H1 (cell line): Measurements from ENCODE around the gene PODN. TPM values are rescaled to one million over a fixed set of nuclear protein-coding genes. Genes with fewer than 3 reads are reported as not detected.

ENCODE experiments used
- CHD7 ChIP-seq: fragments of 300-600 bp; sonication (generic); IDR thresholded peaks from 2 replicates; pipeline ENCODE4 v1.7.1; 2012; ENCODE audit warnings: low read length, moderate library complexity, mild to moderate bottlenecking, inconsistent platforms; ENCODE audit not compliant: insufficient replicate concordance
- CREB1 ChIP-seq: IDR thresholded peaks from 2 replicates; pipeline ENCODE4 v1.6.1; 2012; ENCODE audit warnings: inconsistent platforms
- EZH2 ChIP-seq: fragments of 200-600 bp; sonication (generic); IDR thresholded peaks from 2 replicates; pipeline ENCODE4 v1.7.1; 2012; ENCODE audit warnings: low read depth, mild to moderate bottlenecking, moderate library complexity, low read length, inconsistent platforms; ENCODE audit not compliant: severe bottlenecking
- GTF2F1 ChIP-seq: IDR thresholded peaks from 2 replicates; pipeline ENCODE4 v1.6.1; 2012; ENCODE audit warnings: low read depth, low read length, improper control_type of control experiment, borderline replicate concordance
- JUN ChIP-seq: IDR thresholded peaks from 2 replicates; pipeline ENCODE4 v1.6.1; 2011; ENCODE audit warnings: low read depth, mild to moderate bottlenecking, improper control_type of control experiment, low read length
- POLR2A ChIP-seq, 2 experiments: IDR thresholded peaks; 1 replicate in 1 of 2; 2 replicates in 1 of 2; pipeline ENCODE4 v1.6.1; 2011; ENCODE audit warnings: low read depth in 2 of 2, low read length in 2 of 2, mild to moderate bottlenecking in 2 of 2; ENCODE audit errors: control extremely low read depth in 1 of 2
- POU5F1 ChIP-seq: IDR thresholded peaks from 2 replicates; pipeline ENCODE4 v1.6.1; 2011; ENCODE audit warnings: low read depth, mild to moderate bottlenecking, low read length, moderate library complexity
- RAD21 ChIP-seq, 2 experiments: IDR thresholded peaks in 1 of 2; conservative IDR thresholded peaks in 1 of 2; 2 replicates each; pipeline ENCODE4 v1.6.1; 2011; ENCODE audit warnings: low read depth in 2 of 2, low read length in 2 of 2, improper control_type of control experiment in 1 of 2, inconsistent platforms in 1 of 2, mild to moderate bottlenecking in 1 of 2, moderate library complexity in 1 of 2
- RFX5 ChIP-seq: IDR thresholded peaks from 2 replicates; pipeline ENCODE4 v1.6.1; 2011; ENCODE audit warnings: low read depth, low read length, improper control_type of control experiment, borderline replicate concordance
- RXRA ChIP-seq: IDR thresholded peaks from 2 replicates; pipeline ENCODE4 v1.6.1; 2011; ENCODE audit warnings: low read depth, mild to moderate bottlenecking, low read length, moderate library complexity; ENCODE audit not compliant: insufficient read depth
- TAF7 ChIP-seq: optimal IDR thresholded peaks from 2 replicates; pipeline ENCODE3; 2011; ENCODE audit warnings: low read depth, mild to moderate bottlenecking, inconsistent platforms, low read length, moderate library complexity, borderline replicate concordance
- polyA plus RNA-seq, 7 experiments: library from polyadenylated mRNA; depleted of rRNA in 3 of 7; stranded (reverse) in 5 of 7; unstranded in 2 of 7; fragments of >200 nt in 5 of 7; fragments of 200-250 nt in 2 of 7; gene quantifications; 1 replicate in 5 of 7; 2 replicates in 1 of 7; 4 replicates in 1 of 7; pipeline versions ENCODE4 v1.2.1 to v1.2.3, GENCODE V29; 2011 to 2013; ENCODE audit warnings: missing spikeins in 2 of 7, mixed read lengths in 2 of 7
- total RNA-seq: library from RNA; stranded (reverse); fragmentation: NEBNext Ultra II Directional; extraction: Animal tissue kit (Norgen Biotek cat#: 25700); gene quantifications from 2 replicates; pipeline ENCODE4 v1.2.1, GENCODE V29; 2021
- TF ChIP-seq, protein P1 (sequence below): IDR thresholded peaks from 2 replicates; pipeline ENCODE4 v1.6.1; 2012; ENCODE audit warnings: inconsistent platforms

The PODN gene
- total and polyA plus RNA-seq, 2 of the 8 experiments (the other 6 are each of a cell fraction or from before 2014, with no cell fraction given) = 0.11 to 0.17 TPM

DNA sequence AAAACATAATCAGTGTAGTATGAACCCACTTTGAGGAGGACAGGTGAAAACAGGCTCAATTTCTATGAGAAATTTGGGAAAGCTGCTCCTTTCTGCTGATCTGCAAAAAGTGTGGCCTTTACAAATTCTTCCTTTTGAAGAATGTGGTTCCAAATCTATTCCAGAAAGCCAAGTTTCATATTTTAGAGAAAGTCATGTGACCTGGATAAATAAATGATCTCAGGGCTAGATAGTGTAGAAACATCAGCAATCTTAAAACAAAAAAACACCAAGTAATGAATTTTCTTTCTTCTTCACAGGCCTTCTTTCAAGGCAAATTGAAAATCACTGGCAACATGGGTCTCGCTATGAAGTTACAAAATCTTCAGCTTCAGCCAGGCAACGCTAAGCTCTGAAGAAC lies 11.7 kb upstream of the PODN start (continued):
- TF ChIP-seq CHD7 = no peak
- no peak for TF ChIP-seq POU5F1
- TF ChIP-seq CREB1 = no peak
- TF ChIP-seq RFX5 = no peak
- no peak for TF ChIP-seq JUN
- no peak for TF ChIP-seq EZH2
- TF ChIP-seq, protein P1, sequence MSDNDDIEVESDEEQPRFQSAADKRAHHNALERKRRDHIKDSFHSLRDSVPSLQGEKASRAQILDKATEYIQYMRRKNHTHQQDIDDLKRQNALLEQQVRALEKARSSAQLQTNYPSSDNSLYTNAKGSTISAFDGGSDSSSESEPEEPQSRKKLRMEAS = no peak
- TF ChIP-seq RXRA = no peak
- TF ChIP-seq POLR2A (IDR thresholded peaks at IDR 0.05; ENCODE audit: control extremely low read depth in 1 of 2, low read depth in 2 of 2, low read length in 2 of 2) = no peak
- no peak for TF ChIP-seq GTF2F1
- TF ChIP-seq RAD21 (IDR thresholded peaks at IDR 0.05 in 1 of 2, conservative IDR thresholded peaks at IDR 0.05 in 1 of 2; ENCODE audit: low read depth in 2 of 2, low read length in 2 of 2) = no peak
- no peak for TF ChIP-seq TAF7
